ENCODE measurements around the gene CACNA1B. TPM values are rescaled to one million over a fixed set of nuclear protein-coding genes. Genes with fewer than 3 reads are reported as not detected.
"Not testable (repeated sequence)": the region's sequence is repeated elsewhere in the genome, so short reads cannot be mapped to it uniquely, and the experiment has no call there.

The CACNA1B gene
- total RNA-seq = not detected in 2 replicates

GRCh38 chr9:137877506-137878122 lies at the start of gene CACNA1B:
Gene CACNA1B (plus strand): TSS chr9:137877782. CDS start chr9:137877934, 152 bp downstream.
- FAIRE-seq; H3K36me3 ChIP-seq (ENCODE audit: control insufficient read depth, insufficient read depth, low read length); DNase-seq (ENCODE audit: low read depth); H3K27me3 ChIP-seq (ENCODE audit: control insufficient read depth, insufficient read depth, low read length): not testable (repeated sequence)
- H3K4me3 ChIP-seq (ENCODE audit: low read depth, low read length) = peak within 1 kb of the TSS; percentile 8

GRCh38 chr9:137827908-137828526 lies 49.6 kb upstream of the CACNA1B start:
- DNase-seq (ENCODE audit: low read depth) (no peak), FAIRE-seq (no peak)
- H3K4me3 ChIP-seq (ENCODE audit: low read depth, low read length) = no peak overlapping the region
- H3K36me3 ChIP-seq (ENCODE audit: control insufficient read depth, insufficient read depth, low read length) = peaks cover 12% of the 10 kb centered on the region
- no peak for TF ChIP-seq CTCF (IDR thresholded peaks at IDR 0.05; ENCODE audit: insufficient read depth, low read length, severe bottlenecking)
- H3K27me3 ChIP-seq (ENCODE audit: control insufficient read depth, insufficient read depth, low read length) = no peaks in the 10 kb centered on the region

- Histone ChIP-seq H3K4me3 (ENCODE audit: low read depth, low read length) (no peak overlapping the region), H3K27me3 (ENCODE audit: control insufficient read depth, insufficient read depth, low read length) (no peaks in the 10 kb centered on the region), H3K36me3 (ENCODE audit: control insufficient read depth, insufficient read depth, low read length) (peaks cover 16% of the 10 kb centered on the region)
- TF ChIP-seq CTCF (IDR thresholded peaks at IDR 0.05; ENCODE audit: insufficient read depth, low read length, severe bottlenecking) = no peak
- no peak for DNase-seq (ENCODE audit: low read depth)
- no peak for FAIRE-seq
Measured at GRCh38 chr9:137828527-137829259, 48.9 kb upstream of the CACNA1B start.

- Histone ChIP-seq H3K4me3 (ENCODE audit: low read depth, low read length) (no peak overlapping the region), H3K27me3 (ENCODE audit: control insufficient read depth, insufficient read depth, low read length) (no peaks in the 10 kb centered on the region), H3K36me3 (ENCODE audit: control insufficient read depth, insufficient read depth, low read length) (peaks cover 19% of the 10 kb centered on the region)
- no peak for TF ChIP-seq CTCF (IDR thresholded peaks at IDR 0.05; ENCODE audit: insufficient read depth, low read length, severe bottlenecking)
- FAIRE-seq (peak; percentile 72), DNase-seq (ENCODE audit: low read depth) (no peak)
Measured at GRCh38 chr9:137829260-137829996, 48.2 kb upstream of the CACNA1B start.

- FAIRE-seq = no peak
- no peak overlapping the region for H3K4me3 ChIP-seq (ENCODE audit: low read depth, low read length)
- H3K27me3 ChIP-seq (ENCODE audit: control insufficient read depth, insufficient read depth, low read length) = no peaks in the 10 kb centered on the region
- H3K36me3 ChIP-seq (ENCODE audit: control insufficient read depth, insufficient read depth, low read length) = peaks cover 20% of the 10 kb centered on the region
- DNase-seq (ENCODE audit: low read depth) = no peak
- TF ChIP-seq CTCF (IDR thresholded peaks at IDR 0.05; ENCODE audit: insufficient read depth, low read length, severe bottlenecking) = no peak
Measured at GRCh38 chr9:137832191-137832700, 45.3 kb upstream of the CACNA1B start.

Data from bronchial epithelial cell (primary cell).